ENCODE data around the gene GALNTL6.
"Not testable (repeated sequence)": the region's sequence is repeated elsewhere in the genome, so short reads cannot be mapped to it uniquely, and the experiment has no call there.

GALNTL6 gene

DNA sequence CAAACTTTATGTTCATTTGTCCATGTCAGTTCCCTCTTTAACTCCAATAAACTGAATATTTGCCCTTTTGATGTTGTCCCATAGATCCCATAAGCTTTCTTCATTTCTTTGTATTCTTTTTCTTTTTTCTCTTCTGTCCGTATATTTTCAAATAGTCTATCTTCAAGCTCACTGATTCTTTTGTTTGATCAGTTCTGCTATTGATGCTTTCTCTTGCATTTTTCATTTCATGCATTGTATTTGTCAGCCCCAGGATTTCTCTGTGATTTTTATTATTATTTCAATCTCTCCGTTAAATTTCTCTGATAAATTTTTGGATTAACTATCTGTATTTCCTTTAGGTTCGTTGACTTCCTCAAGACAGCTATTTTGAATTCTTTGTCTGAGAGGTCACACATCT is 1082.5 kb downstream of the GALNTL6 start:
- no peak for DNase-seq

DNA sequence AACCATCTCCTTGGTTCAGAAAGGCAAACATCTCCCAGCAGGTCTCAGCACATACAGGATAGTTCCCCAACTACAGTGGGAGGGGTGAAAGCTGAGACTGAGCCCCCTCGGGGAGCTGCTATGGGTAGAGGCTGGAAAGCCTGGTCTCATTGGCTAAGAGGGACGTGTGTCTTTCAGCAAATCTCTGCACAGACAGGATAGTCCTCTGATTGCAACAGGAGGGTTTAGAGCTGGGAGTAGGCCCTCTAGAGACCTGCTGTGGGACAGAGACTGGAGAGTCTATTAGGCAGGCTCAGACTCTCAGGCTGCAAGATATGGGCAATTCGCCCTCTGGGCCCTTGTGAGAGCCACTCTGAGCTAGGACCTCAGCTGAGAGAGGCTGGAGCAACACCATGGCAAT is 1083.8 kb downstream of the GALNTL6 start:
- no peak for DNase-seq

DNA sequence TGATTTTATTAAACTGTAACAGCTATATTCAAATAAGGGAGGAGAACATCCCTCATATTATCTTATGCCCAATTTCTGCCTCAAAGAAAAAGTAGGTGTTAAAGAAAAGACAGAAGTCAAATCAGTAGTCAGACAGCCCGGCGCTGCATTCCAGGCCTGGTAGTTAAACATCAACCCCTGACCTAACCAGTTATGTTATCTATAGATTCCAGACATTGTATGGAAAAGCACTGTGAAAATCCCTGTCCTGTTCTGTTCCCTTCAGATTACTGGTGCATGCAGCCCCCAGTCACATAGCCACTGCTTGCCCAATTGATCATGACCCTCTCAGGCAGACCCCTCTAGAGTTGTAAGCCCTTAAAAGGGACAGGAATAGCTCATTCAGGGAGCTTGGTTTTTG is 1085.5 kb downstream of the GALNTL6 start:
- no peak for DNase-seq

DNA sequence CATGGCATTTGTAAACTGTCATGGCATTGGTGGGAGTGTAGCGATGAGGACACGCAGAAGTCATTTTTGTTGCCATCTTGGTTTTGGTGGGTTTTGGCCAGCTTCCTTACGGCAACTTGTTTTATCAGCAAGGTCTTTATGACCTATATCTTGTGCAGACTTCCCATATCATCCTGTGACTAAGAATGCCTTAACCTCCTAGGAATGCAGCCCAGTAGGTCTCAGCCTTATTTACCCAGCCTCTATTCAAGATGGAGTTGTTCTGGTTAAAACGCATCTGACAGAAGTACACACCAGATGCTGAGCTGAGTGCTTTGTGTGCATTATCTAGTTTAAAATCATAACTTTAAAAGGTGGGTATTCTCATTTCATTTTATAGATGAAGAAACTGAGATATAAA is 1086.7 kb downstream of the GALNTL6 start:
- no peak for DNase-seq

DNA sequence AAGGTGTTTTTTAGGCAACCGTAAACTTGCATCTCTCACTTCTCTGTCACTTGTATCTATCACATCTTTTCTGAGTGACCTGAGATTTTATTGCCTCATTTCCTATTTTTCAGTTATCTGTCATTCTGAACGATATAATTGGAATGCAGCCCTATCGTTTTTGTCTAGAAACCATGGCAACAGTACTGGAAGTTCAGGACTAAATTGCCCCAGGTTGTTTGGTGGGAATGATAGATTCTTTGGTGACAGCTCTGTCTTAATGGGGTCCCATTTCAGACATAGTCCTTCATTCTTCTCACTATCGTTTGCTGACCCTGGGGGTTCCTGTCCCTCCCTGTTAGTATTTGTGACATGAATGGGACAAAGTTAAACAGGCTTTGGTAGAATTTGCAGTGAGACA is 1087.7 kb downstream of the GALNTL6 start:
- DNase-seq = no peak

DNA sequence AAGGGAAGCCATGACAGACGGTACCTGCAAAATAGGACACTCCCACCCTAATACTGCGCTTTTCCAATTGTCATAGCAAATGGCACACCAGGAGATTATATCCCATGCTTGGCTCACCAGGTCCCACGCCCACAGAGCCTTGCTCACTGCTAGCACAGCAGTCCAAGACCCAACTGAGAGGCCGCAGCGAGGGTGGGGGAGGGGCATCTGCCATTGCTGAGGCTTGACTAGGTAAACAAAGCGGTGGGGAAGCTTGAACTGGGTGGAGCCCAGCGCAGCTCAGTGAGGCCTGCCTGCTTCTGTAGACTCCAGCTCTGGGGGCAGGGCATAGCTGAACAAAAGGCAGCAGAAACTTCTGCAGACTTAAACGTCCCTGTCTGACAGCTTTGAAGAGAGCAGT is 1099.3 kb downstream of the GALNTL6 start:
- DNase-seq = not testable (repeated sequence)

DNA sequence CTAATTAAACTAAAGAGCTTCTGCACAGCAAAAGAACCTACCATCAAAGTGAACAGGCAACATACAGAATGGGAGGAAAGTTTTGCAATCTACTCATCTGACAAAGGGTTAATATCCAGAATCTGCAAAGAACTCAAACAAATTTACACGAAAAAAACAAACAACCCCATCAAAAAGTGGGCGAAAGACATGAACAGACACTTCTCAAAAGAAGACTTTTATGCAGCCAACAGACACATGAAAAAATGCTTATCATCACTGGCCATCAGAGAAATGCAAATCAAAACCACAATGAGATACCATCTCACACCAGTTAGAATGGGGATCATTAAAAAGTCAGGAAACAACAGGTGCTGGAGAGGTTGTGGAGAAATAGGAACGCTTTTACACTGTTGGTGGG is 1104.2 kb downstream of the GALNTL6 start:
- not testable (repeated sequence) for DNase-seq

DNA sequence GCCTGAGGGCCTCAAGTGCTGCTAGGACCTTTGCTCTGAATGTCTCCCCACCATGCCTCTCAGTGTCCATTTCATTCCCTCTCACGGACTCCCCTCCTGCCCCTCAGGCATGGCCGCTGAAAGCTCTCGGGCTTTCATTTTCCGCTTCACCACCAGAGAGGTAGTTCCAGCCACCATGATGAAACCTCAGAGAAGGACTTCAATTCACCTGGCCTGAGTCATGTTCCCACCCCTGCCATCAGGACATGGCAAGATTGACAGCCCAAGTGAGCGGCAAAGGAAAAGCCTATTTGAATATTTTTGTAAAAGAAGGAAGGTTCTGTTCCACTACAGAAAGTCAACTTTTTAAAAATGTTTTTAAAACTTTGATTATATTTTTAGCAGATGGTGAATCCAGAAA is 1106.1 kb downstream of the GALNTL6 start:
- DNase-seq = no peak

DNA sequence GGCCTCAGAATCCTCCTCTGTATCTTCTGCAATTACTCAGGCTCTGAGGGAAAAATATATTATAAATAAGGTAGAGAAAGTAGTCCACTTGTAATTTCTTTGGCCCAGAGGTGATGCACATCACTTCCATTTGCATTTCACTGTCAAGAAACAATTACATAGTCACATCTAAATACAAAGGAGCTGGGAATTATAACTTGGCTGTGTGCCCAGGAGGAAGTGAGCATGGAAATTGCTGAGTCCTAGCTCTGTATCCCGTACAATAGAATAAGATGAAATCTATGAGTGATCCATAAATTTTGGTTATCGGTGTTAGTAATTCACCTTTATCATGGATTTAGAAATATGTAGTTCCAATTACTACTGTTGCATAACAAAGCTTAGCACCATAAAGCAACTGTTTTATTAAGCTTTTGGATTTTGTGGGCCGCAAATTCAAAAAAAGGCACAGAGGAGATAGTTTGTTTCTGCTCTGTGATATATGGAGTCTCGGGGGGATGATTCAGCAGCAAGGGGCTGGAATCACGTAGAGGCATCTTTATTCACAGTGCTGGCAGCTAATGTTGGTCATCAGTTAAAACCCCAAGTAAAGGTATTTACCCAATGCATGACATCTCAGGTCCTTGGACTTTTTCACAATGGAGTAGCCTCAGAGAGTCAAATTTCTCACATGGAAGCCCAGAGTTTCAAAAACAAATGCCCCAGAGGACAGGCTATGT is 1114.1 kb downstream of the GALNTL6 start:
- DNase-seq = no peak

DNA sequence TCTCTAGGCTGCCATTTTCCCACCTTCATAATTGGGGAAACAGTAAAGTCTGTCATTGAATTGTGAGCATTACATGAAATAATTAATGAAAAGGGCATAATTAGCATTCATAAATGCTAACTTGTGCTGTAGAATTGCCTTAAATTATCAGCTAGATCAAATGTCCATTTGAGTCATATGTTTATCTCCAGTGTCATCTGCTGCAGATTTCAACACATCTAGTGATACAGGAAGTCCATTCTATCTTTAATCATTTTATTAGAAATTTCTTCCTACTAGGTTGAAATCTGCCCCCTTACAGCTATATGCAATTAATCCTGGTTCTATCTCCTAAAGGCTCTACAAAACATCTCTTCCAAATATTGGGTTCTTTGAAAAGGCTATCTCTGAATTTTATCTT is 1115.1 kb downstream of the GALNTL6 start:
- no peak for DNase-seq

DNA sequence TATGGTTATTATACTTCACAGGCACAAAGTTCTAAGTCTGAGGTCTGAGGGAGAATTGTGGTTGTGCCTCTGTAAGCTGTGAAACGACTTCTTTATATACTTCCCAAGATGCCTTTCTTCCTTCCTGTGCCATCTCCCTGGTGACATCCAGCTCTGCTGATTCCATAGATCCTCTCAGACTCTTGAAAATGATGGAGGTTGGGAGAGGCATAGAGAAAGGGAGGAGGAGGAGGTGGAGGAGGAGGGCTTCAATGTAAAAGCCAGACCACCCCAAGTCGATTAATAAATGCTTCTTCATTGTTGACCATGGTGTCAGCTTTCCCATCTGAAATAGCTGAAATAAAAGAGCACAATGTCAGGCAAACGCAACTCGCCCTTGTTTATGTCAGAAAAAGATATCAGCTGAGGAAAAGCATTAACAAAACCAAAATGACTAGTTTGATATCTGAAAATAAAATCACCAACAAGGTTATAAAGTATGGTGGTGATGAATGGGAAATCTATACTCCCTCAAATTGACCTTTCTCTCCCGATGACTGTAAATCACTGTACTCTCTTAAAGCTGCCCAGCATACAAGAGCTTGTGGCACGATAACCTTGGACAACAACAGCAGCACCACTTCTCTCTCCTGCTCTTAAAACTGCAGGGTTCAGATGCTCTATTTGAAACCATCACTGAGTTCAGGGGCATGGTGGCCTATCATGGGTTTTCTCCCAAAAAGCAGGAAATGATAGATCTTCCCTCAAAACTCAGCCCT is 1125.0 kb downstream of the GALNTL6 start:
- DNase-seq = no peak

DNA sequence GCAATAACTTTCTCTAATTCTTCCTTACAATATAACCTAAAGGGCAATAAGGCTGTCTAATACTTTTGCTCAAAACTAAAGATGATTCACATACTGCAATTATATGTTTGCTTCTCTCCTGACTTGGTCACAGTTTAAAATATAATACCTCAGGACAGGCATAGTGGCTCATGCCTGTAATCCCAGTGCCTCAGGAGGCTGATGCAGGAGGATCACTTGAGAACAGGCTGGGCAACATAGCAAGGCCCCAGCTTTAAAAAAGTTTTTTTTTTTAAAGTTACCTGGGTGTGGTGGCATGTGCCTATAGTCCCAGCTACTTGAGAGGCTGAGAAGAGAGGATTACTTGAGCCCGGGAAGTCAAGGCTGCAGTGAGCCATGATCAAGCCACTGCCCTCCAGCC is 1125.7 kb downstream of the GALNTL6 start:
- no peak for DNase-seq

DNA sequence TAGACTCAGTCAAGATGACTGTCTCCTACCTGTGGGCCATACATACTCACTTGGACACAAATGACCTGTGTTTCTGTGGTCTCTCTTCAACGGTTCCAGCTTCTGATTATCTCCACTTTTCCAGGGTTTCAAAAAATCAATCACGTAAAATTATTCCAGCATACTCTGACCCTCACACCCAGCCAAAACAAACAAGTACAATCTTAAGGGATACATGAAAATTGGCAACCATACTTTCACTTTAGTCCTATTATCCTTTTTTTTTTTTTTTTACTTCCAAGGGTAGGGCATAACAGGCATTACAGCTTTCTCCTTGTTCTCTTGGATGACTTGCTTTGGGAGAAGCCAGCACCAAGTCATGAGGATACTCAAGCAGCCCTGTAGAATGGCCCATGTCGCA is 1129.6 kb downstream of the GALNTL6 start:
- DNase-seq = no peak

DNA sequence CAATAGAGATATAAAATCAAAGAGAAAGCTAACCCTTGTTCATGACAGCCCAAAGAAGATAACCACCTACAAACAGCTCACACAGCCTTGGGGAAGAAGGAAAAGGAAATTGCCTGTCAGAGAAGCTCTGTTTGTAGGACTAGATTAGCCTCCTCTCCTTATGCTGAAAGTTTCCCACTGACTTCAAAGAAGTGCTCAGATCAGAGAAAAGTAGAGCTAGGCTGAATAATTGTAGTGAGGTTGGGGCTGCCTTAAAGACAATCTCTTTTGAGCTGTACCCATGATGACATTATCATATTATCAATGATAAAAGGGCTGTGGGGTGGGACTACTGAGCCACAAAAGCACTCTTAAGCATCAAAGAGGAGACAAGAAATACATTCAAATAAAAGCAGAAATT is 1132.4 kb downstream of the GALNTL6 start:
- no peak for DNase-seq

DNA sequence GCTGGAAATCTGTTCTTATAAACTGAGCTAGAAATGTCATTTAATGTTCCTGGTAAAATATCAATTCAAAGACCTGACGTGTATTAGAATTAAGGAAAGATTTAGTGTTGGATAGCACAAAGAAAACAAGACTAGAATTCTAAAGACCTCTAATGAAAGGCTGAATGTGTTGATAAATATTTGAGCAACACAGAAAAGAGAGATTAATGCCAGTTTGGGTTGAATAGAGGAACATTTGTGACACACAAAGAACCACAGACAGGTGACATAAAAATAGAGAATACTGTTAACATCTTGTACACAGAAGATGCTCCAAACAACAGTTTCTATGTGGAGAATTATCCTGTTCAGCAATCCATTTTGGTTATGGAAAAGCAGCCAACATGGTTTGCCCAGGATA is 1133.3 kb downstream of the GALNTL6 start:
- no peak for DNase-seq

DNA sequence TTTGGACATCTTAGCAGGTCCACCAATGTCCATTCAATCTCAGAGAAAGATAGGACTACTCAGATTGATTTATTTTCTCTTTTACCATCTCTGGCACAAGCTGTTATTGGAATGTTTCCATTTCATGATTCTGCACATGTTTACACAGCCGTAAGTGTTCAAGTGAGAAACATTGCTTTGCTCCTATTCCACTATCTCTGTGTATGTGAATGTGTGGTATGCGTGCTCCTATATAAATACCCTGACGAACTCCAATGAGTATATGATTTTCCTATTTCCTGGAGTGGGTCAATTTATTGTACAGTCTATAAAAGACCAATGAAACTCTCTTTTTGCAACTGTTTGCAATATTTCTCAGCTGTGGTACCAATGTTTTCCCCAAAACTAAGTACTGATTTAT is 1134.4 kb downstream of the GALNTL6 start:
- DNase-seq = no peak

DNA sequence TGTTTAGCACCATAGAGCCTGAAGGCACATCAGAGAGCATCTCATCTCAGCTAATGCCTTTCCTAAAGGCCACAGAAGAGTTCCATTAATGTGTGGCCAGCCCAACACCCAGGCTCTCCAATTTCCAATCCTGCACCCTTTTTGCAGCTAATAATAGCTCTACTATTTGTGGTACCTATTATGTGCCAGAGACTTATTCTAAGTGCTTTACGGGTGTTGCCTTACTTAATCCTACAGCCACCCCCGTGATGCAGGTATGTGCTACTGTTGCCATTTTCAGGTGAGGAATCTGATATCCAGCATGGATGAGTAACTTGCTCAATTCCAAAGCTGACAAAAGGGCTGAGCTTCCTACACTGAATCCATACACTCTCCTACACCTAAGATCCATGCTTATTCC is 1137.8 kb downstream of the GALNTL6 start:
- DNase-seq = no peak

DNA sequence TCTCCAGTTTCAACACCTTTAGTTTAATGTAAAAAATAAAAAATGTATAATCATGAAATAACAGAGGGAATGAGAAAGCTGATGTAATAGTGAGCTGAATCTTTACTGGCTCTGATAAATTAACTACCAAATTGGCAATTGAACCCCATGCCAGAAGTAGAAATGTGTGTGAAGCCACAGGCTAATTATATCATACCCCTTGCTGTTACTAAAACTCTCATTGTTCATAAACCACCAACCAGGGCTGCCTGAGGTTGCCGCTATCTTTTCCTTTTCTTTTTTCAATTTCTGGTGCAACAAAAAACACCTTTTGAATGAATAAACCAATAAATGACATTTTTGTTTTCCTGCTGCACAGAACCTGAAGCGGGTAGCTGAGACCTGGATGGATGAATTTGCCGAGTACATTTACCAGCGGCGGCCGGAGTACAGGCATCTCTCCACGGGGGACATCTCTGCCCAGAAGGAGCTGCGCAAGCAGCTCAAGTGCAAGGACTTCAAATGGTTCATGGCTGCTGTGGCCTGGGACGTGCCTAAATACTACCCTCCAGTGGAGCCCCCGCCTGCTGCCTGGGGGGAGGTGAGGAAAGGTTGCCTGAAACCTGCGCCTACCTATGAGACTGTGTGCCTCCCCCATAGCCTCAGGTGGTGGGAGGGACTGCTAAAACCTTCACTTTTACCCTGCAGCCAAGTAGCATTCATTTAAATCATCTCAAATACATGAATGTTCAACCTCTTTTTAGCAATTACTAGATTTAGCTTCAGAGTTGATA is 1138.7 kb downstream of the GALNTL6 start:
- no peak for DNase-seq

DNA sequence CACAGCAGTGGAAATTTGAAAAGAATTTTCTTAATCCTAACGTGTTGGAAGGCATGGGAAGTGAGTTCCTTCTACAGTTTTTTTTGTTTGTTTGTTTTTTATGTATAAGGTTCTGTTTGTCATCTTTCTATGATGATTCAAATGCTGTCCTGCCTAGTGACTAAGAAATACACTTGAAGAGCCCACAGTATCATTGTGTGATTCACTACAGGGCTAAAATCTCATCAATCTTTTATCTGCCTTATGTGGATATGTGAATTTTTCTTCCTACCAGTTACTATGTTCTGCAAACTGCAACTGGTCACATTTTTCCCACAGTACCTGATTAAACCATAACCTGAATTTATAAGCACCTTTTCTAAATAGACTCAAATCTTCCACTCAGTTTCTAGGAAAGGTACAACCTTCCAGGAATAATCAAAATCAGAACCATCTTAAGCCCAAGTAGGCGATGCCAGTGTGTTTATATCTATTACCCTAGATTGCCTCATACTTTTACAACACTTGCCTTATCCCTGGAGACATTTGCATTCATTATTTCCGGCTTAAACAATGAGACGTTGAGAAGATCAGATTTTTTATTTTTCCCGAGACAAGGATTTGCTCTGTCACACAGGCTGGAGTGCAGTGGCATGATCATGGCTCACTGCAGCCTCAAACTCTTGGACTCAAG is 1140.8 kb downstream of the GALNTL6 start:
- no peak for DNase-seq

DNA sequence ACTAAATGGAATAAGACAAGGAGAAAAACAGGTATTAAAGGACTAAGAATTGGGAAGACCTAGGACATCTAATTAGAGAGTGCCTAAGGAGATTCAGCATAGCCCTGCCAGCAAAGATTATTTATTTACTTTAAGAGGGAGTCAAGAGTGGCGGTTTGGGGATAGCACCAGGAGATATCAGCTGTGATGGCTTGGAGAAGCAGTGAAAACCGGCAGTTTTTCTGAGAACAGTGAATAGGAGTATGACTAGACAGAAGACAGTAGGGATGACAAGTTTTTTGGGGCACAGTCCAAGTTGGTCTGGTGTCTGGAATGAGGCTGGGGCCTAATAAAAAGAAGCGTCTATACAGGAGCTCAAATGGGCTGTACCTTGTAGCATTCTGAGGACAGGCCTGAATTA is 1143.1 kb downstream of the GALNTL6 start:
- not testable (repeated sequence) for DNase-seq

DNA sequence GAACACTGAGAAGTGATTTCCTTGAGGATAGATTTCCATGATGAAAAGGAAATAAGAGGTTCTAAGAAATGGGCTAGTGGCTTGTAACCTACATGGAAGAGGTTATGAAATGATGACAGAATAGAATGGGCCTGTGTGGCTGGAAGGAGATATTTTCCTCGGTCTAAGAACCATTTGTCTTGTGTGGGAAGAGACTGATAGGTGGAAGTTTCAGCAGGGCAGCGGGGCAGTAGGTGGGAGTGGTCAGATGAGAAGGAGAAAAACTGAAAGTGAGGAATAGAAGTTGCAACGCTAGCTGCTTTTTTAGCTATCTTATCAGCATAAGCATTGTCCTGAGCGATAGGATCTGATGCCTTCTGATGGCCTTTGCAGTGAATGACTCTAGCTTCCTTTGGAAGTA is 1144.0 kb downstream of the GALNTL6 start:
- no peak for DNase-seq

DNA sequence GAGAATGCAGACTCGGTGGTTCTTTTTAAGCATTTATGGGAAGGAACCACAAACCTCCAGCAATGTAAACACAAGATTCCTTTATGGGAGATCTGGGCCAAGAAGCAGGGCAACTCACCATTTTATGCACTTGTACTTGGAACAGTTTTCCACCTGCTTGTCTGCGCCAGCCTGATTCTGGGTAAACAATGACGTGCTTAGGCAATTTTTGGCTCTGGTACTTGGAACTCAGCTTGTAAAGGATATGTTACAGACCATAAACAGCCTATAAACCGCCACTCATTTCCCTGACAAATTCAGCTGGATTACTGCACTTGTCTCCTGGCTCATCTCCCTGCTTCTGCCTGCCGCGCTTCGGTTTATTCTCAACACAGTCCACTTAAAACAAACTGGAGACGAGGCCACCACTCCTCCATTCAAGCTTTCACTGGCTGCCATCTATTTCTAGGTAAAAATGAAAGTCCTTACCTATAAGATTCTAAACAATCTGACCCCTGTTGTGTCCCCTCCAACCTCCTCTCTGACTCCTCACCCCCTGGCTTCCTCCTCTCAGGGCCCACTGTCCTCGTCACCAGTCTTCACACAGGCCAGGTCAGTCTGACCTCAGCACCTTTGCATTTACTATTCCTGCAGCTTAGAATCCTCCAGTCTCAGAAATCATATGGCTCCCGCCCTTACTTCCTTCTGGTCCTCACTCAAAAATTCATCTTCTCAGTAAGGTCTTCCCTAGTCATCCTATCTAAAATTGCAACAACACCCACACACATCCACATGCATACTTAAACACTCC is 1149.6 kb downstream of the GALNTL6 start:
- no peak for DNase-seq

All from stimulated activated CD4-positive, alpha-beta T cell treated with anti-CD3 and anti-CD28 coated beads, Interleukin-1b, Interleukin-23, amount 100 ng/mL, for 48 hours (primary cell).